A549 (cell line): ENCODE data around the gene C4orf46.

ENCODE experiments used
- CEBPB ChIP-seq, 2 experiments: fragments of >200 bp in 1 of 2; sonication (Bioruptor Twin) in 1 of 2; formaldehyde crosslinking in 1 of 2; IDR thresholded peaks; 2 replicates each; pipeline ENCODE4 v1.6.1; 2012 to 2016
- FOSB ChIP-seq: fragments of 250-450 bp; sonication (Bioruptor Pico); IDR thresholded peaks from 2 replicates; pipeline ENCODE4 v1.5.0; 2020; ENCODE audit warnings: mild to moderate bottlenecking, moderate library complexity
- PBX3 ChIP-seq: IDR thresholded peaks from 2 replicates; pipeline ENCODE4 v1.6.1; 2012
- RAD21 ChIP-seq, 2 experiments: fragments of >200 bp in 1 of 2; sonication (Bioruptor Twin) in 1 of 2; formaldehyde crosslinking in 1 of 2; IDR thresholded peaks in 1 of 2; conservative IDR thresholded peaks in 1 of 2; 2 replicates in 1 of 2; 3 replicates in 1 of 2; pipeline ENCODE4 v1.6.1; 2012 to 2018; ENCODE audit warnings: inconsistent platforms in 1 of 2
- ZNF302 ChIP-seq: fragments of 250-450 bp; sonication (Bioruptor Pico); IDR thresholded peaks from 2 replicates; pipeline ENCODE4 v1.9.0; 2021; ENCODE audit warnings: inconsistent platforms, mild to moderate bottlenecking, moderate library complexity

GRCh38 chr4:158678767-158679166, 7.1 kb upstream of the C4orf46 start:
- no peak for TF ChIP-seq PBX3
- no peak for TF ChIP-seq RAD21 (conservative IDR thresholded peaks at IDR 0.05 in 1 of 2, IDR thresholded peaks at IDR 0.05 in 1 of 2)
- no peak for TF ChIP-seq ZNF302 (CRISPR knock-in tag)
- no peak for TF ChIP-seq CEBPB (IDR thresholded peaks at IDR 0.05)
- TF ChIP-seq FOSB (CRISPR knock-in tag): no peak
